Heart right ventricle (tissue), 16 donors: Measurements from ENCODE around the gene STRAP. TPM values are rescaled to one million over a fixed set of nuclear protein-coding genes. Genes with fewer than 3 reads are reported as not detected.

ENCODE experiments used
- ATAC-seq, 8 donors: fragments of 200-7000 bp; cut with Tn5 transposase; one replicate each; pipeline ENCODE4 v1.9.1; 2020; ENCODE audit warnings: mild to moderate bottlenecking in 8 of 8, moderate library complexity in 8 of 8, moderate number of reproducible peaks in 1 of 8
- DNase-seq, 2 donors: peaks; one replicate each; pipeline ENCODE4 v3.0.0-alpha.2; 2020
- H3K27ac ChIP-seq, 10 donors: fragments of 200-600 bp; sonication (generic) in 2 of 10; one replicate each; pipeline versions ENCODE4 v1.5.0 to v1.8.0; 2020 to 2022; ENCODE audit warnings: mild to moderate bottlenecking in 3 of 10
- H3K27me3 ChIP-seq, 7 donors: fragments of 200-600 bp; one replicate each; pipeline ENCODE4 v1.8.0; 2021 to 2022; ENCODE audit warnings: mild to moderate bottlenecking in 2 of 7
- H3K36me3 ChIP-seq, 9 donors: fragments of 200-600 bp; sonication (generic) in 1 of 9; one replicate each; pipeline versions ENCODE4 v1.5.0 to v1.8.0; 2020 to 2022; ENCODE audit warnings: mild to moderate bottlenecking in 2 of 9
- H3K4me1 ChIP-seq, 9 donors: fragments of 200-600 bp; sonication (generic) in 1 of 9; one replicate each; pipeline versions ENCODE4 v1.5.0 to v1.8.0; 2020 to 2022; ENCODE audit warnings: mild to moderate bottlenecking in 4 of 9
- H3K4me3 ChIP-seq, 10 donors: fragments of 200-600 bp; sonication (generic) in 2 of 10; one replicate each; pipeline versions ENCODE4 v1.5.0 to v1.8.0; 2020 to 2022; ENCODE audit warnings: mild to moderate bottlenecking in 7 of 10, moderate library complexity in 2 of 10
- H3K9me3 ChIP-seq, 11 donors: fragments of 200-600 bp in 10 of 11; sonication (generic) in 2 of 11; one replicate each; pipeline versions ENCODE4 v1.5.0 to v1.8.0; 2013 to 2022; ENCODE audit warnings: mild to moderate bottlenecking in 2 of 11, control low read depth in 1 of 11, moderate library complexity in 1 of 11
- WGBS, 2 donors: extraction: QIAGEN DNeasy Blood & Tissue Kit; methylation state at CpG; one replicate each; pipeline ENCODE4 v1.1.7; 2013; ENCODE audit warnings: inconsistent platforms in 1 of 2; 5-methylcytosine and 5-hydroxymethylcytosine counted together
- intact Hi-C, 10 donors: fragments of 100-400 bp; cut with DNase I; formaldehyde crosslinking; loops; one replicate each; pipeline versions ENCODE4 v1.11.1 to v1.14.2; 2022
- polyA plus RNA-seq, 2 donors: library from polyadenylated mRNA; stranded (reverse); fragments of 200-250 nt; gene quantifications; one replicate each; pipeline ENCODE4 v1.2.3, GENCODE V29; 2013
- total RNA-seq, 10 donors: library from RNA; stranded (reverse); fragmentation: NEBNext Ultra II Directional in 3 of 10; extraction: Animal tissue kit (Norgen Biotek cat#: 25700) in 3 of 10; gene quantifications; one replicate each; pipeline versions ENCODE4 v1.2.1 to v1.2.4, GENCODE V29; 2021 to 2023
- TF ChIP-seq, protein P1 (sequence below), 9 donors: fragments of 200-600 bp; sonication (generic) in 2 of 9; IDR thresholded peaks; one replicate each; pipeline versions ENCODE4 v1.5.0 to v1.8.0; 2021 to 2022; ENCODE audit warnings: antibody characterized with exemption in 9 of 9, mild to moderate bottlenecking in 5 of 9, moderate library complexity in 1 of 9
- donor health status: Arrhythmogenic right ventricular cardiomyopathy.
- donor health status: ischemic (EF 13 %, LVEDD 7.1; RV severe dilation, severe dysfunction).
- donor health status: healthy with polysubstance abuse.
- donor health status: DM: no; HTN: yes; CAD: no.
- donor health status: DM: no; HTN: no; CAD: no.
- donor health status: ischemic (EF 25% LVEDD 6.9; RV normal size, moderate dysfunction).
- donor health status: ischemic (EF 25% LVEDD 5.7; RV mildly dilated, moderate dysfunction).
- donor health status: healthy.
- donor health status: DM: yes; HTN: yes; CAD: no.
- donor health status: Ischemic cardiomyopathy.
- donor health status: ischemic (EF 35%, LVEDD 5.7; RV mildly dilated, moderate dysfunction).
- donor health status: nonischemic (EF 11% LVEDD 7.7; RV severe dilation, severe dysfunction).
- donor health status: DM: yes; HTN: yes; CAD: no.
- donor health status: PGD.
- donor health status: ischemic (EF 29% LVEDD 5.4; RV normal size, mild dysfunction).
- donor health status: nonischemic (EF 23%, LVEDD 6.1; RV moderate dilation, normal function).

STRAP gene
- total and polyA plus RNA-seq, 12 donors = 104 to 161 (median 116) TPM

DNA sequence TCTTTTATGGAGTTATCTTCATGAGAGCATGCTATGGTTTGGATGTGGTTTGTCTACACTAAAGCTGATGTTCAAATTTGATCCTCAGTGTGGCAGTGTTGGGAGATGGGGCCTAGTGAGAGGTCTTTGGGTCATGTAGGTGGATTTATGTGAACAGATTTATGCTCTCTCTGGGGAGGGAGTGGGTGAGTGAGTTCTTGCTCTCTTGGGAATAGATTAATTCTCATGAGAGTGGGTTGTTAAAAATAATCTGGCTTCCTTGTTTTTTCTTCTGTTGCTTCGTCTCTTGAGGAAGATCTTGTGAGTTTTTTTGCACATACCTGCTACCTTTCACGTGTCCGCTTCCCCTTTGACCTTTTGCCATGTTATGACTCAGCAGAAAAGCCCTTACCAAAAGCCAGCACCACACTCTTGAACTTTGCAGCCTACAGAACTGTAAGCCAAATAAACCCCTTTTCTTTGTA, 49.4 kb downstream of the STRAP start:
- no peaks in the 10 kb centered on the region for H3K36me3 ChIP-seq
- ATAC-seq = no peak
- peaks cover 0 to 22% (median 15%) of the 10 kb centered on the region in 9 donors for H3K4me1 ChIP-seq
- intact Hi-C loops = no loop called here
- 83 to 89% methylated on average over 3 of the region's 3 CpGs for WGBS, 2 donors
- no peaks in the 10 kb centered on the region for H3K27me3 ChIP-seq
- peaks cover 0 to 15% (median 0%) of the 10 kb centered on the region in 11 donors for H3K9me3 ChIP-seq
- no peak overlapping the region for H3K4me3 ChIP-seq
- no peak for DNase-seq
- no peak overlapping the region for H3K27ac ChIP-seq
- TF ChIP-seq, protein P1, sequence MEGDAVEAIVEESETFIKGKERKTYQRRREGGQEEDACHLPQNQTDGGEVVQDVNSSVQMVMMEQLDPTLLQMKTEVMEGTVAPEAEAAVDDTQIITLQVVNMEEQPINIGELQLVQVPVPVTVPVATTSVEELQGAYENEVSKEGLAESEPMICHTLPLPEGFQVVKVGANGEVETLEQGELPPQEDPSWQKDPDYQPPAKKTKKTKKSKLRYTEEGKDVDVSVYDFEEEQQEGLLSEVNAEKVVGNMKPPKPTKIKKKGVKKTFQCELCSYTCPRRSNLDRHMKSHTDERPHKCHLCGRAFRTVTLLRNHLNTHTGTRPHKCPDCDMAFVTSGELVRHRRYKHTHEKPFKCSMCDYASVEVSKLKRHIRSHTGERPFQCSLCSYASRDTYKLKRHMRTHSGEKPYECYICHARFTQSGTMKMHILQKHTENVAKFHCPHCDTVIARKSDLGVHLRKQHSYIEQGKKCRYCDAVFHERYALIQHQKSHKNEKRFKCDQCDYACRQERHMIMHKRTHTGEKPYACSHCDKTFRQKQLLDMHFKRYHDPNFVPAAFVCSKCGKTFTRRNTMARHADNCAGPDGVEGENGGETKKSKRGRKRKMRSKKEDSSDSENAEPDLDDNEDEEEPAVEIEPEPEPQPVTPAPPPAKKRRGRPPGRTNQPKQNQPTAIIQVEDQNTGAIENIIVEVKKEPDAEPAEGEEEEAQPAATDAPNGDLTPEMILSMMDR (IDR thresholded peaks at IDR 0.05) = no peak

DNA sequence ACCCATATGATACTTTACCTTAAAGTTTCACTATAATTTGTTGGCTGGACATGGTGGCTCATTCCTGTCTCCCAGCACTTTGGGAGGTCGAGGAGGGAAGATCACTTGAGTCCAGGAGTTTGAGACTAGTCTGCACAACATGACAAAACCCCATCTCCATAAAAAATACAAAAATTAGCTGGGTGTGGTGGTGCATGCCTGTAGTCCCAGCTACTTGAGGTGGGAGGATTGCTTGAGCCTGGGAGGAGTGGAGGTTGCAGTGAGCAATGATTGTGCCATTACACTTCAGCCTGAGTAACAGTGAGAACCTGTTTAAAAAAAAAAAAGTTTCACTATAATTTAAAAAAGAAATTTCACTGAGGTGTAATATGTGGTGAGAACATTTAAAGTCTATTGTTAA, 50.1 kb downstream of the STRAP start:
- no peaks in the 10 kb centered on the region for H3K36me3 ChIP-seq
- TF ChIP-seq, protein P1 (IDR thresholded peaks at IDR 0.05) = no peak
- DNase-seq (no peak), ATAC-seq (no peak)
- H3K4me1 ChIP-seq = peaks cover 0 to 22% (median 15%) of the 10 kb centered on the region in 9 donors
- no peaks in the 10 kb centered on the region for H3K27me3 ChIP-seq
- no peak overlapping the region for H3K27ac ChIP-seq
- H3K4me3 ChIP-seq = no peak overlapping the region
- intact Hi-C loops = no loop called here
- 94 to 96% methylated on average over 1 of the region's 1 CpG for WGBS, 2 donors
- peaks cover 0 to 15% (median 0%) of the 10 kb centered on the region in 11 donors for H3K9me3 ChIP-seq

DNA sequence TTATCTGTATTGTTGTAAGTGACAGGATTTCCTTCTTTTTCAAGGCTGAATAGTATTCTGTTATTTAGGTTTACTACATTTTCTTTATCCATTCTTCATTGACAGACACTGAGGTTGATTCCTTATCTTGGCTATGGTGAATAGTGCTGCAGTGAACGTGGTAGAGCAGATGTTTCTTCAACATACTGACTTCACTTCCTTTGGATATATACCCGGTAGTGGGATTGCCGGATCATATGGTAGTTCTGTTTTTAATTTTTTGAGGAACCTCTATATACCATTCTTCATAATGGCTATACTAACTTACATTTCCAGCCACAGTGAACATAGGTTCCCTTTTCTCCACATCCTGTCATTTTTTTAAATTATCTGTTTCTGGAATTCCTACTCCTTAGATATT, 50.8 kb downstream of the STRAP start:
- peaks cover 0 to 20% (median 14%) of the 10 kb centered on the region in 9 donors for H3K4me1 ChIP-seq
- no peak overlapping the region for H3K4me3 ChIP-seq
- intact Hi-C loops = no loop called here
- DNase-seq (no peak), ATAC-seq (no peak)
- H3K27me3 ChIP-seq = no peaks in the 10 kb centered on the region
- H3K27ac ChIP-seq = no peak overlapping the region
- WGBS, 2 donors = 86 to 92% methylated on average over 3 of the region's 3 CpGs
- TF ChIP-seq, protein P1 (IDR thresholded peaks at IDR 0.05) = no peak
- no peaks in the 10 kb centered on the region for H3K36me3 ChIP-seq
- peaks cover 0 to 15% (median 0%) of the 10 kb centered on the region in 11 donors for H3K9me3 ChIP-seq

- DNase-seq (no peak), ATAC-seq (no peak)
- no peak overlapping the region for H3K27ac ChIP-seq
- intact Hi-C loops = no loop called here
- no peak overlapping the region for H3K4me3 ChIP-seq
- 92 to 93% methylated on average over 3 of the region's 3 CpGs for WGBS, 2 donors
- H3K4me1 ChIP-seq = peaks cover 0 to 12% (median 6%) of the 10 kb centered on the region in 9 donors
- peaks cover 0 to 16% (median 4%) of the 10 kb centered on the region in 11 donors for H3K9me3 ChIP-seq
- no peaks in the 10 kb centered on the region for H3K27me3 ChIP-seq
- no peaks in the 10 kb centered on the region for H3K36me3 ChIP-seq
- TF ChIP-seq, protein P1 (IDR thresholded peaks at IDR 0.05) = no peak
These were observed 51.6 kb downstream of the STRAP start for GRCh38 chr12:15933751-15934150.
